COLO829 (cell line): Measurements from ENCODE around the gene PRXL2C.

Experiments
- DNase-seq: peaks from one replicate; pipeline ENCODE4 v3.0.0; 2012; ENCODE audit warnings: low spot score

Gene PRXL2C

DNA sequence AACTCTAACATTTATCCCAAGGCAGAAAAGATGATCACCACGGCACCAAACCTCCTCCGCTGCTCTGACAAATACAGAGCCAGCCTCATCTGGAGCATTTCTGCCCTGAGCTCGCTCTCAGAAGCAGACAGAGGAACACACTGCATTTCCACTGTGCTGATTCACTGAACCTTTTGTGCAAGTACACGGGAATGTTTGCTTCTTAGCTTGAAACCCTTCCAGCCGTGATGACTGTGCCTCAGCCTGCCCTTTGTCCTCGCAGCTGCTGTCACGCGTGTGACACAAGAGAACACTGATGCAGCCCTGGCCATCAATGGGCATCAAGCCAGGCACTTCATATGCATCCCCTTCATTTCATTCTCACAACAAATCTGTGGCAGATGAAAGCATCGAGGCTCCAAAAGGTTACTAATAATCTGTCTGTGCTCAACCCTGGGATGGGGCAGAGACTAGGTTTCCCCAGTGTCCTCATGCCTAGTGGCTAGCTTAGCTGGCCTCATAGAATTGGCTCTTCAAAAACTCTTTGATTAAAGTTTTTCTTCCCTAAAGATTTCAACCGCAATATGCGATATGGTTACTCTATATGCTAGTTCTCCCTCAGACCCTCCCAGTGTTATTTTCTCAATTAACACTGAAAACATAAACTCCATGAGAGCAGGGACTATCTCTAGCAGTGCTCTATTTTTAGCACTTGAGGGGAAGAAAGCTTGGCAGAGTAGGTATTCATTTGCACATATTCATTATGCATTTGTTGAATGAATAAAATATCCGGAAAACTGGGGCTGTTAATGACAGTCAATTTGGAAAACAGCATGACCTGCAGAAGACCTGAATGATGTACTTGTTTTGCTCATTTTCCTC, 42.8 kb downstream of the PRXL2C start:
- peak; percentile 81 for DNase-seq

- DNase-seq = no peak
Observed at GRCh38 chr9:96611302-96611701, 43.8 kb downstream of the PRXL2C start.

DNA sequence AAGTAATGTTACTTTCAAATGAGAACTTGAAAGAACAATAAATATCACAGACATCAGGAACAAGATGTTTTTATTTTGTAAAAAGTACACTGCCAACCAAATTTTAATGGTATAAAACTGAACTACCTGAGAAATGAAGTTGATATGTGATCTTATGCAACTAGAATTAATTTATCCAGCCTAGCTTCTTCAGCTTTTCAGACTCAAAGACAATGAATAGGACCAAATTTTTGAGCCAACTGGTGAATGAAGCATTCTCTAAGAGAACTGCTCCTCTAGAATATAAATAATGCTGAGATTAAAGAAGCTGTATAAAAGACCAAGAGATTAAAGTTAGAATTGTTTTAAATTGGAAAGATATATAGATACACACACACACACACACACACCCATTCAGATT, 45.4 kb downstream of the PRXL2C start:
- no peak for DNase-seq

DNA sequence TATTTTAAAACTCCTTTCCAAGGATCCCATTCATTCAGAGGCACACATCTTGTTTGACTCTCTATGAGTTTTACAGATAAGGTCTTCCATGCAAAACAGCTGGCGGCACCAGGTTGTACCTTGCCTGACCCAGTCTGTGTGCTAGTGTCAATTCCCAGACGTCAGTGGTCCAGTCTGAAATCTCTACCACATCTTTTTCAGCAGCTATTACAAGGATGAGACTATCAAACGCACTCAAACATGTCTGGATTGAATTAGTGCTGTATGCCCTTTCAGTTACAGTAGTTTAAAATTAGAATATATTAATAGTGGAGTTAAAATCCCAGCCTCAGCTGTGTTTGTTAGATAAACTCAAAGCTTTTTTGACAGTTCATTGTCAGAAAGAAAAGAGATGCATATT, 47.1 kb downstream of the PRXL2C start:
- no peak for DNase-seq

DNA sequence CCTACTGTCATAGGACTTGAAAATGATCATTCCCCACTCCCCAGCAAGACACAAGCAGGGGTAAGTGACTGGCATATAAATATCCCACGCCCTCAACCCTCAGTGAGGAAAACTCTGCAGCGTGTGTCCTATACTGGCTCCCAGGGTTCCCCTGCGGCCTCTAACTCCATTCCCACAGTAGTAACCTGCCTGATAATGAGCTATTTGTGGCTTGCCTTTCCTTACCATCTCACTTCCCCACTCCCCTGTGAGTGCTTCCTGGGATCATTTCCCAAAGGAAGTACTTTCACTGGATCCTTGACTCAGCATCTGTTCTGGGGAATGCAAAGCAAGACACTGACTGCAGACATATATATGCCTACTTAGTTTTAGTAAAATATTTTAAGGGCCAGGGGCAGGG, 49.8 kb downstream of the PRXL2C start:
- no peak for DNase-seq

DNA sequence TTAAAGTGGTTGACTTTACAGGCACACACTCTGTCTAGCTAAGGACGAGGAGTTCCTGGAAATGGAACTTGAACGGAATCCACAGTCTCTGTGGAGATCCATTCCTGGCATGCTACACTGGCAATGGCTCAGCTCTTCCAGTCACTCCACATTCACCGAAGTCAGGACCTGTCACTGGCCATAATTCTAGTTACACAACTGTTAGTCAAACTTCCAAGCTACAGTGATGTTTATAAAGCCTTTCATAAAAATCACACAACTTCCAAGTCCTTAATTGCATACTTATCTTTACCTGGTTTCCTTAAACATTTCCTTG, 51.2 kb downstream of the PRXL2C start:
- DNase-seq = no peak

- DNase-seq = no peak
Observed at GRCh38 chr9:96603305-96604003, 51.7 kb downstream of the PRXL2C start.

- DNase-seq = no peak
Observed at GRCh38 chr9:96599298-96599697, 55.8 kb downstream of the PRXL2C start.

DNA sequence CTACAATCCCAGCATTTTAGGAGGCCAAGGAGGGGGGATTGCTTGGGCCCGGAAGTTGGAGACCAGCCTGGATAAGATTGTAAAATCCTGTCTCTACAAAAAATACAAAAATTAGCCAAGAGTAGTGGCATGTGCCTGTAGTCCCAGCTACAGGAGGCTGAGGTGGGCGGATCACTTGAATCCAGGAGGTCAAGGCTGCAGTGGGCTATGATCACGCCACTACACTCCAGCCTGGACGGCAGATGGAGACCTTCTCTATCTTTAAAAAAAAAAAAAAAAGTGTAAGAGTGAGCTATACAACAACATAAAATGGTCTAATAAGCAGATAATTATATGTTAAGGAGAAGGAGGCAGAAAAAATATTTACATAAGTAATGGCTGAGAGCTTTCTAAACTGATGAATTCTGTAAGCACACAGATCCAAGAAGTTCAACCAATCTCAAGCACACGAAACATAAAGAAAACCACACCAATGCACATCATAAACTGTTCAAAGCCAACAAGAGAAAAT, 58.5 kb downstream of the PRXL2C start:
- no peak for DNase-seq
